H1 (cell line): Measurements from ENCODE around the gene DNAJB14. TPM values are rescaled to one million over a fixed set of nuclear protein-coding genes. Genes with fewer than 3 reads are reported as not detected.
A peak's percentile ranks its signal among the peaks of the same experiment; 100 is the strongest.

ENCODE experiments used
- CTCF ChIA-PET: fragments of 300-600 bp; sonication (Branson Sonifier 250); formaldehyde crosslinking; loops from one replicate; lab custom pipeline; 2021; ENCODE audit not compliant: partially characterized antibody; lab: Charles Lee
- POLR2A ChIA-PET: fragments of 300-600 bp; sonication (Branson Sonifier 250); formaldehyde crosslinking; loops from one replicate; lab custom pipeline; 2021; ENCODE audit warnings: inconsistent platforms; ENCODE audit not compliant: partially characterized antibody; lab: Charles Lee
- DNase-seq, 2 experiments: peaks; one replicate each; pipeline versions ENCODE4 v3.0.0 to v3.0.0-alpha.2; 2010 to 2022; ENCODE audit warnings: low spot score in 2 of 2, low read depth in 1 of 2, mixed read lengths in 1 of 2
- FAIRE-seq: peaks from 2 replicates; lab custom pipeline; 2011; peaks lifted over from hg19 to GRCh38; lab: Jason Lieb, UNC
- H2AFZ ChIP-seq: 2 replicates; pipeline ENCODE4 v1.8.1; 2012; ENCODE audit warnings: low read length, inconsistent platforms
- H2AK5ac ChIP-seq: 2 replicates; pipeline ENCODE4 v1.6.1; 2013; ENCODE audit warnings: low read depth, low read length
- H2BK120ac ChIP-seq: replicated peaks from 2 replicates; pipeline ENCODE3; 2013; ENCODE audit warnings: low read depth, low read length, inconsistent platforms
- H2BK12ac ChIP-seq: 2 replicates; pipeline ENCODE4 v1.6.1; 2013; ENCODE audit warnings: low read depth, low read length
- H2BK15ac ChIP-seq: 2 replicates; pipeline ENCODE4 v1.6.1; 2013; ENCODE audit warnings: low read length
- H2BK20ac ChIP-seq: 2 replicates; pipeline ENCODE4 v1.6.1; 2013; ENCODE audit warnings: low read length
- H2BK5ac ChIP-seq: 2 replicates; pipeline ENCODE4 v1.6.1; 2013; ENCODE audit warnings: low read depth, low read length
- H3K14ac ChIP-seq: 2 replicates; pipeline ENCODE4 v1.6.1; 2013; ENCODE audit warnings: inconsistent platforms; ENCODE audit not compliant: insufficient read length
- H3K18ac ChIP-seq: 2 replicates; pipeline ENCODE4 v1.6.1; 2013; ENCODE audit warnings: low read length; ENCODE audit errors: extremely low read depth
- H3K23ac ChIP-seq: 2 replicates; pipeline ENCODE4 v1.6.1; 2013; ENCODE audit warnings: inconsistent platforms; ENCODE audit not compliant: insufficient read length
- H3K23me2 ChIP-seq: 2 replicates; pipeline ENCODE4 v1.6.1; 2013; ENCODE audit warnings: low read depth, low read length
- H3K27ac ChIP-seq: 2 replicates; pipeline ENCODE4 v1.6.1; 2011; ENCODE audit warnings: low read depth, low read length, inconsistent platforms
- H3K27me3 ChIP-seq, 4 experiments: replicated peaks in 1 of 4; 1 replicate in 1 of 4; 2 replicates in 3 of 4; pipeline versions ENCODE4 v1.6.1 to v1.8.1; 2011 to 2013; ENCODE audit warnings: low read length in 3 of 4, mild to moderate bottlenecking in 3 of 4, inconsistent platforms in 2 of 4, mixed read lengths in 2 of 4, moderate library complexity in 1 of 4; ENCODE audit not compliant: control insufficient read depth in 3 of 4, insufficient read depth in 3 of 4; ENCODE audit errors: extremely low read depth in 1 of 4
- H3K36me3 ChIP-seq, 4 experiments: 2 replicates each; pipeline versions ENCODE4 v1.6.1 to v1.8.1; 2011 to 2013; ENCODE audit warnings: mild to moderate bottlenecking in 4 of 4, low read length in 3 of 4, moderate library complexity in 2 of 4, control low read depth in 1 of 4, inconsistent platforms in 1 of 4; ENCODE audit not compliant: insufficient read depth in 4 of 4, control insufficient read depth in 2 of 4
- H3K4ac ChIP-seq: replicated peaks from 2 replicates; pipeline ENCODE3; 2013; ENCODE audit warnings: low read length, low read depth, mixed read lengths, inconsistent platforms; ENCODE audit not compliant: insufficient read length
- H3K4me1 ChIP-seq, 4 experiments: replicated peaks in 1 of 4; 1 replicate in 1 of 4; 2 replicates in 3 of 4; pipeline versions ENCODE4 v1.6.1 to v1.8.1; 2011 to 2013; ENCODE audit warnings: low read length in 3 of 4, inconsistent platforms in 2 of 4, mixed read lengths in 1 of 4; ENCODE audit not compliant: insufficient read depth in 4 of 4, control insufficient read depth in 3 of 4
- H3K4me2 ChIP-seq, 2 experiments: 2 replicates each; pipeline versions ENCODE4 v1.6.1 to v1.8.1; 2011 to 2013; ENCODE audit warnings: low read depth in 2 of 2, low read length in 2 of 2, control low read depth in 1 of 2, inconsistent platforms in 1 of 2, mild to moderate bottlenecking in 1 of 2; ENCODE audit not compliant: insufficient read depth in 1 of 2
- H3K4me3 ChIP-seq, 4 experiments: fragments of 200-600, 300-600 bp in 1 of 4; sonication (generic), shearing (Covaris generic), sonication (Bioruptor Twin) in 1 of 4; 2 replicates each; pipeline versions ENCODE4 v1.5.1 to v1.8.1; 2011 to 2016; ENCODE audit warnings: low read length in 4 of 4, low read depth in 3 of 4, control low read depth in 2 of 4, inconsistent platforms in 2 of 4, mild to moderate bottlenecking in 2 of 4, mixed read lengths in 1 of 4, moderate library complexity in 1 of 4; ENCODE audit not compliant: insufficient read depth in 2 of 4; ENCODE audit errors: extremely low read depth in 1 of 4
- H3K56ac ChIP-seq: replicated peaks from 2 replicates; pipeline ENCODE3; 2013; ENCODE audit warnings: low read depth, mild to moderate bottlenecking, mixed read lengths, low read length, inconsistent platforms; ENCODE audit not compliant: insufficient read length
- H3K79me1 ChIP-seq: 2 replicates; pipeline ENCODE4 v1.6.1; 2013; ENCODE audit warnings: low read depth, low read length, control low read depth
- H3K79me2 ChIP-seq, 2 experiments: 2 replicates each; pipeline versions ENCODE4 v1.6.1 to v1.8.1; 2012 to 2013; ENCODE audit warnings: low read length in 2 of 2, mild to moderate bottlenecking in 2 of 2, inconsistent platforms in 1 of 2; ENCODE audit not compliant: insufficient read depth in 2 of 2, control insufficient read depth in 1 of 2
- H3K9ac ChIP-seq, 4 experiments: replicated peaks in 1 of 4; 1 replicate in 1 of 4; 2 replicates in 3 of 4; pipeline versions ENCODE4 v1.6.1 to v1.8.1; 2011 to 2013; ENCODE audit warnings: low read depth in 3 of 4, low read length in 3 of 4, control low read depth in 2 of 4, mild to moderate bottlenecking in 2 of 4, moderate library complexity in 2 of 4, inconsistent platforms in 1 of 4; ENCODE audit errors: extremely low read depth in 1 of 4
- H3K9me3 ChIP-seq, 2 experiments: 2 replicates each; pipeline versions ENCODE4 v1.6.1 to v1.8.1; 2012 to 2013; ENCODE audit warnings: mild to moderate bottlenecking in 2 of 2, moderate library complexity in 2 of 2, control low read depth in 1 of 2, inconsistent platforms in 1 of 2, low read depth in 1 of 2, low read length in 1 of 2, mixed read lengths in 1 of 2; ENCODE audit not compliant: insufficient read depth in 2 of 2
- H4K20me1 ChIP-seq, 2 experiments: replicated peaks in 1 of 2; 2 replicates each; pipeline versions ENCODE3 to v1.8.1; 2011 to 2013; ENCODE audit warnings: inconsistent platforms in 2 of 2, low read length in 2 of 2, mild to moderate bottlenecking in 1 of 2; ENCODE audit not compliant: insufficient read depth in 2 of 2, control insufficient read depth in 1 of 2
- H4K5ac ChIP-seq: 2 replicates; pipeline ENCODE4 v1.6.1; 2013; ENCODE audit warnings: low read length, low read depth, mixed read lengths, inconsistent platforms; ENCODE audit not compliant: insufficient read length
- H4K8ac ChIP-seq: 2 replicates; pipeline ENCODE4 v1.8.0; 2013; ENCODE audit warnings: mild to moderate bottlenecking, moderate library complexity, low read length, inconsistent platforms; ENCODE audit not compliant: insufficient read depth; ENCODE audit errors: extremely low read depth
- H4K91ac ChIP-seq: replicated peaks from 2 replicates; pipeline ENCODE3; 2013; ENCODE audit warnings: low read length, mixed read lengths, inconsistent platforms; ENCODE audit not compliant: insufficient read length
- CHD1 ChIP-seq: IDR thresholded peaks from 2 replicates; pipeline ENCODE4 v1.6.1; 2012; ENCODE audit warnings: low read depth, low read length, improper control_type of control experiment
- EZH2 ChIP-seq: fragments of 200-600 bp; sonication (generic); IDR thresholded peaks from 2 replicates; pipeline ENCODE4 v1.7.1; 2012; ENCODE audit warnings: low read depth, mild to moderate bottlenecking, moderate library complexity, low read length, inconsistent platforms; ENCODE audit not compliant: severe bottlenecking
- GABPA ChIP-seq: IDR thresholded peaks from 2 replicates; pipeline ENCODE4 v1.6.1; 2011; ENCODE audit warnings: mild to moderate bottlenecking, low read length, moderate library complexity, borderline replicate concordance; ENCODE audit not compliant: insufficient read depth
- GTF2F1 ChIP-seq: IDR thresholded peaks from 2 replicates; pipeline ENCODE4 v1.6.1; 2012; ENCODE audit warnings: low read depth, low read length, improper control_type of control experiment, borderline replicate concordance
- HDAC2 ChIP-seq, 2 experiments: fragments of 300-600 bp in 1 of 2; sonication (generic) in 1 of 2; IDR thresholded peaks; 2 replicates each; pipeline ENCODE4 v1.6.1; 2011 to 2012; ENCODE audit warnings: low read depth in 2 of 2, low read length in 2 of 2, mild to moderate bottlenecking in 2 of 2, moderate library complexity in 2 of 2, borderline replicate concordance in 1 of 2, inconsistent platforms in 1 of 2
- POLR2A ChIP-seq, 2 experiments: IDR thresholded peaks; 1 replicate in 1 of 2; 2 replicates in 1 of 2; pipeline ENCODE4 v1.6.1; 2011; ENCODE audit warnings: low read depth in 2 of 2, low read length in 2 of 2, mild to moderate bottlenecking in 2 of 2; ENCODE audit errors: control extremely low read depth in 1 of 2
- RAD21 ChIP-seq, 2 experiments: IDR thresholded peaks in 1 of 2; conservative IDR thresholded peaks in 1 of 2; 2 replicates each; pipeline ENCODE4 v1.6.1; 2011; ENCODE audit warnings: low read depth in 2 of 2, low read length in 2 of 2, improper control_type of control experiment in 1 of 2, inconsistent platforms in 1 of 2, mild to moderate bottlenecking in 1 of 2, moderate library complexity in 1 of 2
- SUZ12 ChIP-seq: fragments of 200-600 bp; sonication (generic); IDR thresholded peaks from 2 replicates; pipeline ENCODE4 v1.6.1; 2012; ENCODE audit warnings: mild to moderate bottlenecking, inconsistent platforms, low read length, moderate library complexity, mixed read lengths
- TEAD4 ChIP-seq: IDR thresholded peaks from 2 replicates; pipeline ENCODE4 v1.6.1; 2012; ENCODE audit warnings: low read depth, low read length, inconsistent platforms, mixed read lengths
- YY1 ChIP-seq: IDR thresholded peaks from 2 replicates; pipeline ENCODE4 v1.6.1; 2011; ENCODE audit warnings: low read depth, mild to moderate bottlenecking, low read length
- WGBS, 2 experiments: shearing (Covaris generic) in 1 of 2; methylation state at CpG; one replicate each; pipeline versions ENCODE4 v1.1.6 to v1.1.7; 2013 to 2015; ENCODE audit warnings: low lambda C conversion rate in 2 of 2, mixed read lengths in 2 of 2, inconsistent platforms in 1 of 2, low coverage in 1 of 2, missing lambda C conversion rate in 1 of 2; ENCODE audit not compliant: insufficient replicate concordance in 2 of 2, insufficient coverage in 1 of 2, insufficient read length in 1 of 2; ENCODE audit errors: extremely low coverage in 1 of 2, missing lambda C conversion rate in 1 of 2; 5-methylcytosine and 5-hydroxymethylcytosine counted together
- polyA plus RNA-seq, 7 experiments: library from polyadenylated mRNA; depleted of rRNA in 3 of 7; stranded (reverse) in 5 of 7; unstranded in 2 of 7; fragments of >200 nt in 5 of 7; fragments of 200-250 nt in 2 of 7; gene quantifications; 1 replicate in 5 of 7; 2 replicates in 1 of 7; 4 replicates in 1 of 7; pipeline versions ENCODE4 v1.2.1 to v1.2.3, GENCODE V29; 2011 to 2013; ENCODE audit warnings: missing spikeins in 2 of 7, mixed read lengths in 2 of 7
- total RNA-seq: library from RNA; stranded (reverse); fragmentation: NEBNext Ultra II Directional; extraction: Animal tissue kit (Norgen Biotek cat#: 25700); gene quantifications from 2 replicates; pipeline ENCODE4 v1.2.1, GENCODE V29; 2021
- TF ChIP-seq, protein P1 (sequence below): IDR thresholded peaks from 2 replicates; pipeline ENCODE4 v1.6.1; 2011; ENCODE audit warnings: low read depth, mild to moderate bottlenecking, low read length; ENCODE audit not compliant: insufficient read depth

Gene DNAJB14
- total and polyA plus RNA-seq, 2 of the 8 experiments (the other 6 are each of a cell fraction or from before 2014, with no cell fraction given) = 3.4 to 35.4 TPM

DNA sequence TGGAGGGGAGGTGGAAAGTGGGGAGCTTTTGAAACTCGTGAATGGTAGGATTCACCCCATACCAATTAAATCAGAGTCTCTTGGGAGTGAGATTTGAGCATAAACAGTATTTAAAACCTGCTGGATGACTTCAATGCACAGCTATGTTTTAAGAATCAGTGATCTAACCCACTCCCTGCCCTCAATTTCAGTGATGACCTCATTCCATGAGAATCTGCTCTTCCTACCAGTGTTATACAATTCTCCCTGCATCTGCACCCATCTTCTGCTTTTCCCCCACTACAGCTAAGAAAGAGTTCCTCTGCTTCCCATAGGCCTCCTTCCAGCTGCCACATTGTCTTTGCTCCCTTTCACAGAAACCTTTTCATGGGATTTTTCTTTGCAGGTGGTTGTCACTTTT is 21.9 kb upstream of the DNAJB14 start:
- Histone ChIP-seq H3K27me3 (no peaks in the 10 kb centered on the region), H3K14ac (no peak overlapping the region), H3K4me1 (no peaks in the 10 kb centered on the region), H3K56ac (no peak overlapping the region)
- no peak for FAIRE-seq
- TF ChIP-seq CHD1 (no peak), RAD21 (IDR thresholded peaks at IDR 0.05 in 1 of 2, conservative IDR thresholded peaks at IDR 0.05 in 1 of 2; ENCODE audit: low read depth in 2 of 2, low read length in 2 of 2) (no peak), SUZ12 (no peak), EZH2 (no peak), YY1 (no peak), HDAC2 (IDR thresholded peaks at IDR 0.05; ENCODE audit: borderline replicate concordance in 1 of 2, low read depth in 2 of 2, low read length in 2 of 2) (no peak), TEAD4 (no peak), POLR2A (IDR thresholded peaks at IDR 0.05; ENCODE audit: control extremely low read depth in 1 of 2, low read depth in 2 of 2, low read length in 2 of 2) (no peak), GABPA (no peak), GTF2F1 (no peak)
- TF ChIP-seq, protein P1, sequence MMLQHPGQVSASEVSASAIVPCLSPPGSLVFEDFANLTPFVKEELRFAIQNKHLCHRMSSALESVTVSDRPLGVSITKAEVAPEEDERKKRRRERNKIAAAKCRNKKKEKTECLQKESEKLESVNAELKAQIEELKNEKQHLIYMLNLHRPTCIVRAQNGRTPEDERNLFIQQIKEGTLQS = no peak
- TF ChIP-seq, all 59 proteins: peak for 0
- H4K91ac ChIP-seq = no peak overlapping the region
- H3K27ac ChIP-seq = no peak overlapping the region
- H3K4me2 ChIP-seq = no peak overlapping the region
- no peak overlapping the region for H3K18ac ChIP-seq
- H3K4ac ChIP-seq = no peak overlapping the region
- H3K9me3 ChIP-seq = no peaks in the 10 kb centered on the region
- peak overlapping the region; percentile 33; the same call in 1 of the 2 replicates for H2AFZ ChIP-seq
- no peak overlapping the region for H2BK120ac ChIP-seq
- no peak overlapping the region for H4K5ac ChIP-seq
- H3K36me3 ChIP-seq = no peaks in the 10 kb centered on the region
- no peak overlapping the region for H2AK5ac ChIP-seq
- no peak overlapping the region for H4K8ac ChIP-seq
- ChIA-PET POLR2A (interaction anchor here (1.0 to 1.3 kb wide), 2 partner anchors 18 to 19 kb away, joined by 3 to 5 read pairs; no protein-coding TSS in a partner anchor), CTCF (interaction anchor here (0.8 kb wide), 1 partner anchor 881 kb away, joined by 3 read pairs; no protein-coding TSS in a partner anchor)
- no peak for DNase-seq
- WGBS, 2 experiments = 52% methylated on average over 1 of the region's 1 CpG; no CpG with 5 or more reads in 1 of the 2 experiments
- H2BK20ac ChIP-seq = no peak overlapping the region
- no peaks in the 10 kb centered on the region for H4K20me1 ChIP-seq
- H3K79me1 ChIP-seq = no peaks in the 10 kb centered on the region
- H3K23ac ChIP-seq = no peak overlapping the region
- H2BK12ac ChIP-seq = no peak overlapping the region
- H3K79me2 ChIP-seq = no peaks in the 10 kb centered on the region
- no peak overlapping the region for H2BK15ac ChIP-seq
- H3K4me3 ChIP-seq = no peak overlapping the region
- no peaks in the 10 kb centered on the region for H3K23me2 ChIP-seq
- no peak overlapping the region for H2BK5ac ChIP-seq
- no peak overlapping the region for H3K9ac ChIP-seq
